SKM-1 (cell line): ENCODE results near the gene SH3YL1.

Source experiments
- DNase-seq: peaks from one replicate; lab custom pipeline; 2025; ENCODE audit not compliant: unreplicated experiment; lab: John Stamatoyannopoulos, UW

SH3YL1 gene

DNA sequence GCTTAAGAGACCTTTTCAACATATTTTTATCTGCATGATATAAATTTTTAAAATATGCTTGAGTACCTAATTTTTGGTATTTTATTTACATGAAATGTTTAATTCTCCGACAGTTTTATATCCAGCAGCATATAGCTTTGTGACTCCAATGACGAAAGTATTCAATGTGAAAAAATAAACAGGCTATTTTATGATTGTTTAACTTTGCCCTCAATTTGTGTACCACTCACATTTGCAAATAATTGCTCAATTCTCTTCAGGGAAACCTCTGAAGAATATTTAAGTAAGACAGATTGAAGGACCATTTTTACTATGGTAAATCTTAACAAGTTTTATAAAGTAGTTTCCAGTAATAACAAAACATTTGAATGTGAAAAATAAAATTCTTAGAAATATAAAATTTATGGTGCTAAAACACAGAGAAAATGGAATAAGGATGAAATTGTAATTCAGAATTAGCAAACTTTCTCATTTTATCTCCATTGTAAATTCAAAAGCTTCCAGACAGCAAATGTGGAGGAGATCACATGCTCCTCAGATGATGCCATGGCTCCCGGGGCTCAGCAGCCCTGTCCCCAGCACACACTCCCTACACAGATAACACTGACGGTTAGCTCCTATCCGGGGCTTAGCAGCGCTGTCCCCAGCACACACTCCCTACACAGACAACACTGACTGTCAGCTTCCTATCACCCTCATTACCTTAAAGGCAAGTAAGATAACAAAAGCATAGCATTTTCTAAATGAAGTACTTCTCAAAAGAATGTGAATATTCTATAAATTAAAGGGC, 39.7 kb downstream of the SH3YL1 start:
- no peak for DNase-seq

GRCh38 chr2:223451-223850, 40.4 kb downstream of the SH3YL1 start:
- DNase-seq: no peak

DNA sequence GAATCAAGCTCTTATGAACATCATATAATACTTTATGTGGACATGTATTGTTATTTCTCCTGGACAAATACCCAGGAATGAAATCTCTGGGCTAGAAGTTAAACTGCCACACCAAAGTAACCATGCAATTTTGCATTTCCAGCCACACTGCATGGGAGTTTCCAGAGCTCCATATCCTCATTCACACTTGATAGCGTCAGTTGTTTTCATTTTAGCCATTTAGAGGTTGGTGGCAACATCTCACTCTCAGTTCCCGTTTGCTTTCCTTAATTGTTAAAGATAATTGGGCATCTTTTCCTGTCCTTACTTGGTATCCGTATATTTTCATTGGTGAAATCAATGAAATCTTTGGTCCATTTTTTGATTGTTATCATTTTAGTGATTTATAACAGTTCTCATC, 47.8 kb downstream of the SH3YL1 start:
- DNase-seq: no peak

DNA sequence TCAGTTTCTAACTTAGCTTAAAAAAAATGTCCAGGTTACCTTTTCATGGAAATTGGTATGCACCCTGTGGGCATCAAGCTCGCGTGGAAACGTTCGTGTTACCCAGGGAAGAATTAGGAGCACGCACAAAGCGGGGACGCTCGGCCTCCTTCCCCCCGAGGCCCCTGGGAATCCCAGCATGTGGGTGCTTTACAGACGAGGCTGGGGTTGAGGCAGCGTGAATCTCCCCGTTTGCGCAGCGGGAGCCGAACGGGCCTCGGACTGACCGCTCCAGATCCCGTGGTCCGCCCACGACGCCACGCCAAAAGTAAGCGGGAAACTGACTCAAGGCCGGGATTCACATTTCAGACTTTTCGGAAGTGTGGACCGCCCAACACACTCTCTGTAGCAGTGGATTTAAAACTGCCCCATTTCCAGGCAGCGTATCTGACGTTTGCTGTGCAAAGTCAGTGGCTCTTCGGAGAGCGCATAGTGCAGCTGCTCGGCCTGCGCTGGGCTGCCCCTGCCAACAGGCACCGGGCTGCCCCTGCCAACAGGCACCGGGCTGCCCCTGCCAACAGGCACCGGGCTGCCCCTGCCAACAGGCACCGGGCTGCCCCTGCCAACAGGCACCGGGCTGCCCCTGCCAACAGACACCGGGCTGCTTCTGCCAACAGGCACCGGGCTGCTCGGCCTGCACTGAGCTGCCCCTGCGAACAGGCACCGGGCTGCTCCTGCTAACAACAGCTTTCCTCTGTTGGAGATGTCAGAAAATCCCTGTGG, 49.7 kb downstream of the SH3YL1 start:
- DNase-seq: no peak

GRCh38 chr2:211486-212184, 52.2 kb downstream of the SH3YL1 start:
- no peak for DNase-seq

DNA sequence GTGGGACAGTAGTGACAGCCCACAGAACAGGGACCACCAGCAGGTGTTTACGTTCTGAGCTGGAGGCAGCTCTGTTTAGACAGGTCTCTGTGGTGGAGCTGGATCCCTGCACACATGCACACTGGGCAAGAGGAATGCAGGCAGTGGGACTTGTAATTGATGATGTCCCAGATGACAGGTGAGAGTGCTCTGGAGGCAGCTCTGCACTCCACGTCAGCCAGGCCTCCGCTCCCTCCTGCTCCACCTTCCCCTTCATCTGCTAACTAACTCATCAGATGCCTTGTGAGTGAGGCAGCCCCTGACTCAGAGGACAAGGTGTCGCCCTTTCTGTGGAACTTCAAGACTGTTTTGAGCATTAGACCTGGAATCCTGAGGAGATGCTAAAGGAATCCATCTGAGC, 53.2 kb downstream of the SH3YL1 start:
- DNase-seq: no peak

- no peak for DNase-seq
Observed at GRCh38 chr2:209470-209869, 54.4 kb downstream of the SH3YL1 start.

DNA sequence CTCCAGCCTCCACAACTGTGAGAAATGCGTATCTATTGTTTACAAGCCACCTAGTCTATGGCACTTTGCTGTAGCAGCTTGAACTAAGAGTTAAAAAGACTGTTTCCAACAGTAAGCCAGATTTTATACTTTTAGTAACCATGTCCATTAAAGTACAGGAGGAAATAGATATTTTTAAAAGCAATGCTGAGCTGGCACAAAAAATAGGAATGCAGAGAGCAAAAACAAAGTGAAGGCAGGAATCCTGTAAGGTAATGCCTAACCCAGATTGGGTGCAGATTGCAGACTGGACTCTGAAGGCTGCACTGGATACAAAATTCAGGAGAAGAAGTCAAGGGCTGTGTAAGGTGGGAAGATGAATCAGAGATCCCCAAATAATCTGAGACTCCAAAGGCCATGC, 55.5 kb downstream of the SH3YL1 start:
- no peak for DNase-seq

DNA sequence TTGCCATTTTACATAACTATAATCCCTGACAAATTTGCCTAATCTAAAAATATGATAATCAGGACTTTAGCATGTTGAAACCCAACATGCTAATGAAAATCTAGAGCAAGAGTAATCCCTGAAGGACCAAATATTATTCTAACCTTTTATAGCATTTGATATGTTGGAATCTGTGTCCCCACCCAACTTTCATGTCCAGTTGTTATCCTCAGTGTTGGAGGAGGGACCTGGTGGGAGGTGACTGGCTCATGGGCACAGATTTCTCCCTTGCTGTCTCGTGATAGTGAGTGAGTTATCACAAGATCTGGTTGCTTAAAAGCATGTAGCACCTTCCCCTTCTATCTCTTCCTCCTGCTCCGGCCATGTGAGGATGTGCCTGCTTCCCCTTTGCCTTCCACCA, 59.8 kb downstream of the SH3YL1 start:
- no peak for DNase-seq

- no peak for DNase-seq
Observed at GRCh38 chr2:203401-203800, 60.4 kb downstream of the SH3YL1 start.

GRCh38 chr2:202945-203344, 60.9 kb downstream of the SH3YL1 start:
- DNase-seq: no peak

DNA sequence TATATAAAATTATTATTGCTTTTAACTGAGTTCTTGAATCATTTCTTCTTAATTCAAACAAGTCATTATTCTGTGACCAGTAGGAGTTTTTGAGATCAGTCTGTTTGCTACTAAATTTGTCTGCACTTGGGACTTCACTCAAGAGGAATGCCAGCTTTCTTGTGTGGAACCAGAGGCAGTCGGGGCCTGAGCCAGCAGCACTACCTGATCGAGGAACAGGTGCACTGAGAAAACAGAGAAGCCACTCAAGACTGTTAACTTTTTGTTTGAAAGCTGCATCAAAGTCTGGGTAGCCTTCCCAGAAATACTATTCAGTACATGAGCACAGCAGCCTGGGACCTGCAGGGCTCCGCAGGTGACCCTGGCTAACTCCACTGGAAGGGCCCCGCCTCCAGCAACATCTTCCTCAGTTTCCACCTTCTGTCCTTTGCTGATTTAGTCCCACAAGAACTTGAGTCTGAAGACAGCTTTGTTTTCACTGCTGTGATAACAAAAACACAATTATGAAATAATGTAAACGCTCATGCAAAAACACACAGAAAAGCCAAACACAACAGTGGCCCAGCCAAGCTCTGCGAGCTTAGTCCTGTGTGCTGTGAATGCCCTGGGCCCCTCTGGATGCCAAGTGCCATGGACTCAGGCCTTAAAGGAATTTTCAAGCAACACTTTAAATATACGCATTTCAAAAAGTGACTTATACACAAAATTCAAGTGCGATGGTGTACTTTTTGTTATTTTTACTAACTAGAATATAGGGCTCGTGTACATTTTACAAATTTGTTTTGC, 62.0 kb downstream of the SH3YL1 start:
- no peak for DNase-seq

GRCh38 chr2:199041-199966, 64.5 kb downstream of the SH3YL1 start:
- no peak for DNase-seq

- no peak for DNase-seq
Observed at GRCh38 chr2:196406-196805, 67.4 kb downstream of the SH3YL1 start.

DNA sequence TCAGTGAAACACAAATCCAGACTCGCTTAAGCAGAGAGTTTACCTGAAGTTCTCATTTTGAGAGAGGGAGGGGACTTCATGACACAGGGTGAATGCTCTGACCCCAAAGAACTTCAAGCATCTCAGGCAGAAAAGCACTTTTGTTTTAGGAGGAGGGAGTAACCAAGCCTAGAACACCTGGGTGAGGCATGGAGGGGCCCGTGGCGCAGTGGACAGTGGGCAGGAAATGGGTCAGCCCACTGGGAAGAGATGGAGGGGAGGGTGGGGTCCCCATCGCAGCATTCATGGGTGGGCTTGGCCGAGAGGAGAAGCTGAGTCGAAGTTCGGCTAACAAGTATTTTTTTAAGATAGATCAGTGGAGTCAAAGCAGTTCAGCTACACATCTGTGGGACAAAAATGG, 67.9 kb downstream of the SH3YL1 start:
- no peak for DNase-seq

GRCh38 chr2:193141-193671, 70.6 kb downstream of the SH3YL1 start:
- DNase-seq: no peak

DNA sequence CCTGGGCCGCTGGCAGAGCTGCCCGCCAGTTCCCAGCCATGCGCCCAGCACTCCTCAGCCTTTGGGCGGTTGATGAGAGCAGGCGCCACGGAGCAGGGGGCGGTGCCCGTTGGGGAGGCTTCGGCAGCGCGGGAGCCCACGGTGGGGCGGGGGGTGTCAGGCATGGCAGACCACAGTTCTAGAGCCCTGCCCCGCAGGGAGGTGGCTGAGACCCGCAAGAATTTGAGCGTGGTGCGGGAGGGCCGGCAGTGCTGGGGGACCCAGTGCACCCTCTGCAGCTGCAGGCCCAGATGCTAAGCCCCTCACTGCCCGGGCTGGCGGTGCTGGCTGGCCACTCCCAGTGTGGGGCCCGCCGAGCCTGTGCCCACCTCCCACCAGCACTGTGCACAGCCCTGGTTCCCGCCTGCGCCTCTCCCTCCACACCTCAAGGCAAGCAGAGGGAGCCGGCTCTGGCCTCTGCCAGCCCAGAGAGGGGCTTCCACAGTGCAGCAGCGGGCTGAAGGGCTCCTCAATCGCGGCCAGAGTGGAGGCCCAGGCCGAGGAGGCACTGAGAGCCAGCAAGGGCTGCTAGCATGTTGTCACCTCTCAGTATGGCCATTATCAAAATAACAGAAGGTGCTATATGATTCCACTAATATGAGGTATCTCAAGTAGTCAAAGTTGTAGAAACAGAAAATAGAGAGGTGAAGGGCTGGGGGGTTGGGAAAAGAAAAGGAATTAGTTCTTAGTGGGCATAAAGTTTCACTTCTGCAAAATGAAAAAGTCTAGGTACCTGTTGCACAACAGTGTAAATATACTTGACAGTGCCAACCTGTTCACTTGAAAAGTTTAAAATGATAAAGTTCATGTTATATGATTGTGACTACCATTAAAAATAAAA, 72.3 kb downstream of the SH3YL1 start:
- no peak for DNase-seq

DNA sequence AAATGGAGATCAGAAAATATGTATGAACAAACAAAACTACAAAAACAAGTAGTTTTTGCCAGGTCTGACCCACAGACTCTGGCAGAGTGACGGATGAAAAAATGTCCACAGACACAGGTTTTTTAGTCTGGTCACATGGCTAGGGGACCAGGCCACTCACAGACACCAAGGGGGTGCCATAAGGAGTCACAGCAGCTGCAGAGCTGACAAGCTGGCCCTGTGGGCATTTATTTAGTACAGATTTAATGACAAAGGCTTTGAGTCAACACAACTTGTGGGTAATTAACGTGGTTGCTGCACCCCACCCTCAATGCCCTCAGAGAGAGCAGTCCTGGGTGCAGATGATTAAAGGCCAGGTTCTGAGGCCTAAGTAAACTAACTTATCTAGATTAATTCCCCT, 76.0 kb downstream of the SH3YL1 start:
- DNase-seq: no peak

GRCh38 chr2:185221-185620, 78.6 kb downstream of the SH3YL1 start:
- DNase-seq: no peak
